SK-N-MC (cell line): ENCODE data around the gene ZNF175.
"Not testable (repeated sequence)": the region's sequence is repeated elsewhere in the genome, so short reads cannot be mapped to it uniquely, and the experiment has no call there.

Experiments
- DNase-seq: peaks from one replicate; pipeline ENCODE4 v3.0.0-alpha.2; 2011; ENCODE audit warnings: low read depth, low spot score
- H3K27ac ChIP-seq: fragments of 200-600 bp; sonication (generic); 2 replicates; pipeline ENCODE4 v1.5.1; 2016; ENCODE audit warnings: mixed run types
- H3K36me3 ChIP-seq: fragments of 200-600 bp; sonication (generic); 2 replicates; pipeline ENCODE4 v1.6.1; 2017; ENCODE audit warnings: antibody characterized with exemption, low read length, mixed read lengths; ENCODE audit not compliant: insufficient read depth
- H3K4me3 ChIP-seq: fragments of 200-600 bp; sonication (generic); 2 replicates; pipeline ENCODE4 v1.5.1; 2016
- H3K9ac ChIP-seq: fragments of 200-600 bp; sonication (generic); 2 replicates; pipeline ENCODE4 v1.8.0; 2017; ENCODE audit warnings: mixed run types, mixed read lengths; ENCODE audit not compliant: insufficient read length
- H3K9me3 ChIP-seq: fragments of 200-600 bp; sonication (generic); 2 replicates; pipeline ENCODE4 v1.6.1; 2017; ENCODE audit warnings: low read depth, mild to moderate bottlenecking, antibody characterized with exemption, low read length, moderate library complexity, mixed read lengths
- EZH2 ChIP-seq: fragments of 200-600 bp; sonication (generic); IDR thresholded peaks from one replicate; pipeline ENCODE4 v1.6.1; 2017; ENCODE audit warnings: antibody characterized with exemption
- FOXP2 ChIP-seq: optimal IDR thresholded peaks from 2 replicates; pipeline ENCODE3; 2011; ENCODE audit warnings: mild to moderate bottlenecking, moderate library complexity; ENCODE audit not compliant: insufficient read depth; ENCODE audit errors: extremely low read length, control extremely low read depth
- POLR2AphosphoS5 ChIP-seq: IDR thresholded peaks from 2 replicates; pipeline ENCODE4 v1.6.1; 2012; ENCODE audit warnings: mild to moderate bottlenecking, low read depth, low read length, borderline replicate concordance

Gene ZNF175

DNA sequence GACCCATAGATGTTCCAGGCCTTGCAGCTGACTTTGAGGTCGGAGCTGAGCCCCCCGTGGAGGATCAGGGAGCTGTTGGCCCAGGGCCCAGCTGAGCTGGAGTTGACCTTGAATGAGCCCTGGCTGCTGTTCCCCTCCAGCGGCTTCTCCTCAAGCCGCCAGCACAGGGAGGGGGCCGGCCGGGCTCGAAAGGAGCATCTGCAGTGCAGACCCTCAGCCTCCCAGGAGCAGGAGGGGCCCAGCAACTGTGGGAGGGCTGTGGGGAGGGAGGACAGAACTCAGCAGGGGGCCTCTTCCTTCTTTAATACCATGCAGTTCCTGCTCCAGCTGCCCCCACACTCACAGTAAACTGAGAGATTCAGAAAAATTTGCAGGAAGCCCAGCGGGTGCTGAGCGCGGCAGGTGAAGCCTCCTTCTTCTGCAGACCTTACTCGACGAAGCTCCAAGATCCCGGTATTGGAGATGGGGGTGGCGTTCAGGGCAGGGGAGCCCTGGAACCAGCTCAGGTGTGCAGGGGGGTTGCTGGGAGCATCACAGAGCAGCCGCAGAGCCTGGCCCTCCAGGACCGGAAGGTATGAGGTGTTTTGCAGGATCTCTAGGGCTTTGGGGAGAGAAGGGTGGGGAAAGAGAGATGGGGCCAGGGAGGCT, 56.5 kb downstream of the ZNF175 start:
- no peak overlapping the region for H3K4me3 ChIP-seq
- H3K9me3 ChIP-seq, result no peaks in the 10 kb centered on the region
- H3K36me3 ChIP-seq, result no peaks in the 10 kb centered on the region
- no peak overlapping the region for H3K9ac ChIP-seq
- H3K27ac ChIP-seq, result no peak overlapping the region
- DNase-seq, result no peak
- TF ChIP-seq EZH2, result no peak
- TF ChIP-seq FOXP2, result no peak
- TF ChIP-seq POLR2AphosphoS5, result no peak

DNA sequence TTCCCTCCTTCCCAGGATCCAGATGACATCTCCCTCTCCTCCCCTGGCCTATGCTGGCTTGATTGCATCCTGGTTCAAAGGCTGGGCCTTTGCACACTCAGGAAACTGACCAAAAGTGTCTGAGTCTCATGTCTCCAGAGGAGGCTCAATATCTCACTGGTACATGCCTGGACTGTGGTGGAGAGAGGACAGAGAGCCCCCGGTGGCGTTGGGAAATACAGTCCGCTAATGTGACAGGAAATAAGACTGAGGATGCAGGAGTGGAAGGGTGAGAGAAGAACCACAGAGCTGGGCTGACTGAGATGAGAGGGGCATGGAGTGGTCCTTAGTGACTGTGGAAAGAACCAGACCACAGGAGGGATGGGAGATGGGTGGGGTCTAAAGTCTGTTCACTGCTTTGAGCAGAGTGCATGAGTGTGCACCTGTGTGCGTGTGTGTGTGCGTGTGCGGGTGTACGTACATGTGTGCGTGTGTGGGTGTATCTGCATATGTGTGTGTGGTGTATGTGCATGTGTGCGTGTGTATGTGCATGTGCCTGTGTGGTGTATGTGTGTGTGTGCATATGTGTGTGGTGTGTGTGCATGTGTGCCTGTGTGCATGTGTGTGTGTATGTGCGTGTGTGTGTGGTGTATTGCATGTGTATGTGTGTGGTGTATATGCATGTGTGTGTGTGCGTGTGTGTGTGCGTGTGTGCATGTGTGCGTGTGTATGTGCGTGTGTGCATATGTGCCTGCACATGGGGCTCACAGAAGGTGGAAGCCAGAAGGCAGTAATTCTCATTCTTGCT, 57.3 kb downstream of the ZNF175 start:
- no peak for DNase-seq
- TF ChIP-seq FOXP2, result no peak
- TF ChIP-seq EZH2, result no peak
- TF ChIP-seq POLR2AphosphoS5, result no peak
- Histone ChIP-seq H3K9ac (no peak overlapping the region), H3K9me3 (no peaks in the 10 kb centered on the region), H3K27ac (no peak overlapping the region), H3K36me3 (no peaks in the 10 kb centered on the region), H3K4me3 (no peak overlapping the region)

DNA sequence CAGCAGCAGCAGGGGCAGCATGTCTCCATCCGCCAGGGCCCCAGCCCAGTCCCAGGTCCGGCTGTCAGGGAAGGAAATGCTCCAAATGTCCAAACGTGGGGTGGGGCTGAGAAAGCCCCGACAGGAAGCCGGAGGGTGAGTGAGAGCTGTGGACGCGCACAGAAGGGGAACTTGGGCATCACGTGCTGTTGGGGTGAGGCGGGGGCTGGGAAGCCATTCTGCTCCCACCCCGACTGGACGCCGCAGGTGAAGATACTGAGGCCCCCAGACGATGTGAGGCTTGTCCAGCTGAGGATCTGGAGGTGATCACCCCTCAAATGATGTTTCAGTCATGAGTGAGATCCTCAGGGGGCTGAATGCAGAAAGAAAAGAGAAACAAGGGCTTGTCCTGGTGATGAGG, 59.2 kb downstream of the ZNF175 start, which contains the start of gene SIGLEC5:
Gene SIGLEC5, minus strand, starts transcription at position 87 of the 400 bp plus-strand sequence. Its CDS starts 66 bp downstream, at position 21.
- H3K9me3 ChIP-seq, H3K4me3 ChIP-seq, H3K9ac ChIP-seq, H3K36me3 ChIP-seq, DNase-seq, H3K27ac ChIP-seq: not testable (repeated sequence)

DNA sequence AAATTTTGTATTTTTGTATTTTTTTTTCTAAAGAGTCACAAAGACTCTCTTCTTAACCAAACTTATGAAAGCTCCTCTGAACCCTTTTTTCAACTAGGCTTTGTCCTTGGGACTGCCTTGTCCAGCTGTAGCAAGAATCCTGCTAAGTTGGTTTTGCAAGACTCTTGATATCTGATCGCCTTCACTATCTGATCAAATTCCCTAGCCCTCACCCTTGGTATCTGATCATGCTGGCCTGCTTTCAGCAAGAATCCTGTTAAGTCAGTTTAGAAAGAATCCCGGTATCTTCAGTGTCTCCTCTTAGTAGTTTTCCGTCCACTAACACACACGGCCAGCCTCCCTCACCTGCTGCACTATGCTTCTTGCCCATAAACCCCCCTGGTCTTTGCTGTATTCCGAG, 61.0 kb downstream of the ZNF175 start:
- no peaks in the 10 kb centered on the region for H3K36me3 ChIP-seq
- TF ChIP-seq POLR2AphosphoS5, result no peak
- no peak for TF ChIP-seq FOXP2
- TF ChIP-seq EZH2, result no peak

DNA sequence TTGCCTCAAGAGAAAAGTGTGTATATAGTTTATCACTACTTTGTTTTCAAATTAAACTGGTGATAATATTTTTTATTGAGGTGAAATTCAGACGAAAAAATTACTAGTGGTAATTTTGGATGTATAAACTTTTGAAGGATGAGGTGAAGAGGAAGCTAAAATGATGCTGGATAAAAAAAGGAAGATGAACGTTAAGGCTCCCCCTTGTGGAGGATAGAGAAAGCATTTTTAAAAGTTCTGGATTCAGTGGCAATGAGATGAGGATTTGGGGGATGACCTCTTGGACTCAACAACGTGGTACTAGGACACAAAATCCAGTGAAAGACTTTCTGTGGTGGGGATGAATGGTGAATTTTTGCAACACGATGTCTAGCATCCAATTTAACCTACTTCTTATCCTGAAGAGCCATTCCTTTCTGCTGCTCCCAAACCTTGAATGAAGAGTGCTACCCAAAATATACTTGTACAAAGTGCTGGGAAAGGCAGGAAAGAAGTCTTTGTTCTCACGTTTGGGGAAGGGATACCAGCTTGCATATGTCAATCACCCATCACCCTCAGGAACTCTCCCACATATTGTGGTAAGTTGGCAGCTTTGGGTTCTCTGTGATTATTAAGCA, 66.4 kb downstream of the ZNF175 start:
- TF ChIP-seq POLR2AphosphoS5 (no peak), EZH2 (no peak), FOXP2 (no peak)

More for the DNA sequence above, 61.0 kb downstream of the ZNF175 start:
- DNase-seq, result no peak
- Histone ChIP-seq H3K4me3 (no peak overlapping the region), H3K9me3 (no peaks in the 10 kb centered on the region), H3K9ac (no peak overlapping the region), H3K27ac (no peak overlapping the region)

DNA sequence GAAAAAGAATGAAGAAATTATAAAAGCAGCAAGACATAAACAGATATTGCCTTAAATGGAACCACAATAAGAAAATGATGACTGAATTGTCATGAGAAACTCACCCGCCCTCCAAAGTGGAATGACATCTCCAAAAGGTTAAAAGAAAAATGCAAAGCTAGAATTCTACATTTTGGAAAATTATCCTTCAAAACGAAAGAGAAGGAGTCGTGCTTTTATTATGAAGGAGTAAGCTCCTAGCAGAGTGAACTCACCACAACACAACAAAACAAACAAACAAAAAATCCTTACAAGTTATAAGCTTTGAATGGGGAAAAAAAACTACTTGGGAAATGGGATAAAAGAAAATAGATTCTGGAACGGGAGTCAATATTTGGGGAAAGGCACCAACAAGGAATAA, 68.8 kb downstream of the ZNF175 start:
- TF ChIP-seq EZH2 (no peak), POLR2AphosphoS5 (no peak), FOXP2 (no peak)
- no peaks in the 10 kb centered on the region for H3K9me3 ChIP-seq
- no peak overlapping the region for H3K27ac ChIP-seq
- H3K36me3 ChIP-seq, result no peaks in the 10 kb centered on the region
- no peak overlapping the region for H3K4me3 ChIP-seq
- DNase-seq, result no peak
- H3K9ac ChIP-seq, result no peak overlapping the region

More for the DNA sequence above, 66.4 kb downstream of the ZNF175 start:
- no peak for DNase-seq
- H3K4me3 ChIP-seq, result no peak overlapping the region
- no peaks in the 10 kb centered on the region for H3K9me3 ChIP-seq
- no peak overlapping the region for H3K27ac ChIP-seq
- H3K36me3 ChIP-seq, result no peaks in the 10 kb centered on the region
- H3K9ac ChIP-seq, result no peak overlapping the region

DNA sequence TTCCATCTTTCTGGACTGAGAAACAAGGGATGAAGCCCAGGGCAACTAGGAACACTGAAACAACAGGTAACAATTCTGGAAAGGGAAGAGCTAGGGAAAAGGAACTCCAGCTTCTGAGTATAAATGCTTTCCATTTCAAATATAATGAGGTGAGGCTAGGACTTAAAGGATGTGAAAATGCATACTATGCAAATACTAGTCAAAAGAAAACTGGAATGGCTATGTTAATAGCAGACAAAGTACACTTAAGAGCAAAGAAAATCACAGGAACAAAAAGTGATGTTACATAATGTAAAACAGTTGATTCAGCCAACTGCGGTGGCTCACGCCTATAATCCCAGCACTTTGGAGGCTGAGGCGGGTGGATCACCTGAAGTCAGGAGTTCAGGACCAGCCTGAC, 69.3 kb downstream of the ZNF175 start:
- no peak for DNase-seq
- no peaks in the 10 kb centered on the region for H3K9me3 ChIP-seq
- H3K4me3 ChIP-seq, result no peak overlapping the region
- TF ChIP-seq FOXP2 (no peak), EZH2 (no peak), POLR2AphosphoS5 (no peak)
- no peak overlapping the region for H3K9ac ChIP-seq
- no peaks in the 10 kb centered on the region for H3K36me3 ChIP-seq
- no peak overlapping the region for H3K27ac ChIP-seq

DNA sequence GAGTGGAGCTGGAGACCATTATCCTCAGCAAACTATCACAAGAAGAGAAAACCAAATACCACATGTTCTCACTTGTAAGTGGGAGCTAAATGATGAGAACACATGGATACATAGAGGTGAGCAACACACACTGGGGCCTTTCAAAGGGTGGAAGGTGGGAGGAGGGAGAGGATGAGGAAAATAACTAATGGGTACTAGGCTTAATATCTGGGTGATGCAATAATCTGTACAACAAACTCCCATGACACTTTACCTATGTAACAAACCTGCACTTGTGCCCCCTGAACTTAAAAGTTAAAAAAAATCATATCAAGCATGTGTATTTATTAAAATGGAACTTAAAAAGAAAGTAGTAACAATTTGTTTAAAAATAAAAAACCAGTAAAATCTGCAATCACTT, 70.6 kb downstream of the ZNF175 start:
- TF ChIP-seq EZH2 (no peak), FOXP2 (no peak), POLR2AphosphoS5 (no peak)
- no peak overlapping the region for H3K4me3 ChIP-seq
- DNase-seq, result no peak
- no peaks in the 10 kb centered on the region for H3K36me3 ChIP-seq
- no peak overlapping the region for H3K9ac ChIP-seq
- no peak overlapping the region for H3K27ac ChIP-seq
- H3K9me3 ChIP-seq, result no peaks in the 10 kb centered on the region
